RWPE2 (cell line): ENCODE results near the gene IL19.

ENCODE experiments used
- ATAC-seq: fragments of 200-7000 bp; cut with Tn5 transposase; 3 replicates; pipeline ENCODE4 v1.9.1; 2021; ENCODE audit warnings: low read depth
- DNase-seq: peaks from one replicate; pipeline ENCODE4 v3.0.0-alpha.2; 2020; ENCODE audit warnings: low spot score
- H3K27ac ChIP-seq: fragments of 450-650 bp; 2 replicates; pipeline ENCODE4 v1.5.1; 2017; ENCODE audit warnings: mild to moderate bottlenecking; ENCODE audit not compliant: poor library complexity, severe bottlenecking
- H3K27me3 ChIP-seq: fragments of 250-450 bp; sonication (Bioruptor Pico); 2 replicates; pipeline ENCODE4 v1.5.1; 2021; ENCODE audit warnings: mild to moderate bottlenecking, moderate library complexity; ENCODE audit not compliant: insufficient read depth, poor library complexity, severe bottlenecking
- H3K36me3 ChIP-seq: fragments of 250-450 bp; sonication (Bioruptor Pico); 2 replicates; pipeline ENCODE4 v1.5.1; 2020; ENCODE audit warnings: low read depth, mild to moderate bottlenecking, moderate library complexity
- H3K4me1 ChIP-seq: fragments of 250-450 bp; sonication (Bioruptor Pico); 2 replicates; pipeline ENCODE4 v1.5.1; 2021; ENCODE audit warnings: mild to moderate bottlenecking, moderate library complexity; ENCODE audit not compliant: insufficient read depth, poor library complexity, severe bottlenecking
- H3K4me3 ChIP-seq: fragments of 250-450 bp; sonication (Bioruptor Pico); 2 replicates; pipeline ENCODE4 v1.5.1; 2021; ENCODE audit warnings: mild to moderate bottlenecking, moderate library complexity; ENCODE audit not compliant: severe bottlenecking
- H3K9me3 ChIP-seq: fragments of 250-450 bp; sonication (Bioruptor Pico); 2 replicates; pipeline ENCODE4 v1.5.1; 2021; ENCODE audit warnings: mild to moderate bottlenecking, moderate library complexity; ENCODE audit not compliant: severe bottlenecking
- TF ChIP-seq, protein P1 (sequence below): fragments of 450-650 bp; IDR thresholded peaks from one replicate; pipeline ENCODE4 v1.5.1; 2017; ENCODE audit warnings: mild to moderate bottlenecking, moderate library complexity; ENCODE audit not compliant: poor library complexity, severe bottlenecking

The IL19 gene

DNA sequence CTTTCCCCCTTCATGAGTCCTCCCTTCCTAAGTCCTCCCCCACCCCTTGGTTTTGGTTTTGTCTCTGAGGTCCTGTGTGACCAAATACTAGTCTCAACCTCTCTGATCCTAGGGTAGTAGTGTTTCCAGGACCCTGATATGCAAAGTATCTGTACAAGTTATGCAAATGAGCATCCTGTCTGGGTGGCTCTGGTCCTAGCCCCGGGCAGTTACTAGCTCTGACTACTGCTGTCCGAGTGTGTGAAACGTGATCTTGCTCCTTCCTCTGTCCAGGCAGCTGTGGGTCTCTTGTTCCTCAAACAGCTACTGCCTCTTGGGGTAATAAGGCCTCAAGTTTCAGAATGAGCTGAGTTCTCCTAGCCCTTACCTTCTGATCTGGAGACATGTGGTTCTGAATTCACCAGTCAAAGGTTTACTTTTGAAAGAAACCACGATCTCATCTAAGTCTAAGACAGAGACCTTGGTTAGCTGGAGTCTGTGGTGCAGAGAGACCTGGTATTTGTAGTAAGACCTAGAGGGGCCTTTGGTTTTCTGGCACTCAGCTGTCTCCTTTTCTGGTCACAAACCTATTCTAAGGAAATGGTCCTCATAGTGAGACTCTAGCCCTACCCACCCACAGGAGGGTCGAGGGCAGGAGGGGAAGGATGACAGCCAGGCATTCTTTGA lies 31.0 kb upstream of the IL19 start:
- Histone ChIP-seq H3K27me3 (no peaks in the 10 kb centered on the region), H3K27ac (no peak overlapping the region), H3K4me3 (no peak overlapping the region), H3K9me3 (no peaks in the 10 kb centered on the region), H3K4me1 (peaks cover 3% of the 10 kb centered on the region), H3K36me3 (peaks cover 9% of the 10 kb centered on the region; the same call in 1 of the 2 replicates)
- TF ChIP-seq, protein P1, sequence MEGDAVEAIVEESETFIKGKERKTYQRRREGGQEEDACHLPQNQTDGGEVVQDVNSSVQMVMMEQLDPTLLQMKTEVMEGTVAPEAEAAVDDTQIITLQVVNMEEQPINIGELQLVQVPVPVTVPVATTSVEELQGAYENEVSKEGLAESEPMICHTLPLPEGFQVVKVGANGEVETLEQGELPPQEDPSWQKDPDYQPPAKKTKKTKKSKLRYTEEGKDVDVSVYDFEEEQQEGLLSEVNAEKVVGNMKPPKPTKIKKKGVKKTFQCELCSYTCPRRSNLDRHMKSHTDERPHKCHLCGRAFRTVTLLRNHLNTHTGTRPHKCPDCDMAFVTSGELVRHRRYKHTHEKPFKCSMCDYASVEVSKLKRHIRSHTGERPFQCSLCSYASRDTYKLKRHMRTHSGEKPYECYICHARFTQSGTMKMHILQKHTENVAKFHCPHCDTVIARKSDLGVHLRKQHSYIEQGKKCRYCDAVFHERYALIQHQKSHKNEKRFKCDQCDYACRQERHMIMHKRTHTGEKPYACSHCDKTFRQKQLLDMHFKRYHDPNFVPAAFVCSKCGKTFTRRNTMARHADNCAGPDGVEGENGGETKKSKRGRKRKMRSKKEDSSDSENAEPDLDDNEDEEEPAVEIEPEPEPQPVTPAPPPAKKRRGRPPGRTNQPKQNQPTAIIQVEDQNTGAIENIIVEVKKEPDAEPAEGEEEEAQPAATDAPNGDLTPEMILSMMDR, result no peak
- ATAC-seq (peak; percentile 52), DNase-seq (no peak)

DNA sequence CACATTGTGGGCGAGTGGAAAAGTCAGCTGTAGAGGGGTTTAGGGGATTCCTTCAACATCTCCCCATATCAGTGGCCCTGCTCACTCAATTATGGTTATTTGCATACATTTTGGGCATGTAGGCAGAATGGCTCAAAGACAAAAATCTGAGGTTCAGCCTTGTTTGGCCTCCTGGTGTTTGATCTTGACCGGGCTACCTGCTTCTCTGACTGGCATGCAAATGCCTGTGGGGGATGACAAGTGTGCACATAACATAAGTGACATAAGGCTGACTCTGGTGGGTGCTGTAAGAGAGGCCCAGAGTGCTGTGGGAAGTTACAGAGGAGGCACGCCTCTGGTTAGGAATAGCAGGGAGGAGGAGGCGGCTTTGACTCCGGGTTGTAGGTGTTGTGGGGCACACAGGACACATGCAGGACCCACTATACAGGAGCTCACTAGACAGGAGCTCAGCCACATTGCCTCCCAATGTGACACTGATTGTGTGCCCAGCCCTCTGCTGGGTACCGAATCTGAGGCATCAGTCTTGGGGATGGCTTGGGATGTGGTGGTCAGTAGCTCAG lies 29.4 kb upstream of the IL19 start:
- Histone ChIP-seq H3K27ac (no peak overlapping the region), H3K4me1 (peaks cover 3% of the 10 kb centered on the region), H3K36me3 (no peaks in the 10 kb centered on the region), H3K4me3 (no peak overlapping the region), H3K9me3 (no peaks in the 10 kb centered on the region), H3K27me3 (no peaks in the 10 kb centered on the region)
- DNase-seq, result no peak
- ATAC-seq, result no peak
- TF ChIP-seq, protein P1, result no peak

DNA sequence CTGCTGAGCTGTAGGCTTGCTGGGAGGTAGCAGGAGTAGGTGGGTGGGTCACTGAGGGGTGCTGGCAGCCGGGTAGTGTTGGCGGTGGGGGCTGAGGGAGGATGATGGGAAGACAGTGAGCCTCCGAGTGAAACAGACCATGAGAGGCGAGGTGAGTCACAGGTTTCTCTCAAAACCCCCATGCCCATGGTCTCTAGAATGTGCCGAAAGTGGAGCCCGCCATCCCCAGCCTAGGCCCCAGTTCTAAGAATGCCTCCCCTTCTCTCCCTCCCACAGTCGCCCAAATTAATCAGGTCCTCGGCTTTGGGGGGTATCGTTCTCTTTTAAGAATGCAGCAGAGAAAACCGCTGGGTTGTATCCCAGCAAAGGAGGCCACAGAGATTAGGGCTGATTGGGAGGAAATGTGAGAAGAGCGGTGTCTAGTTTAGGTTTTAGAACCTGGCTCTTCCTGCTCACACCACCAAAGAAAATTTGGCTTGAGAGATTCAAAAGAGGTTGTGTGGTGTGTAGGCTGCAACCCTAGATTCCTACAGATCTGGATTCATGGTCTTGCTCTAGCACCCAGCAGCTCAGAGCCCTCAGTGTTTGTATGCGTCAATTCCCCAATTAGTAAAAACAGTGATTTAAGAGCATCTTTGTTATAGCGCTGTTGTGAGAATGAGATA lies 27.7 kb upstream of the IL19 start:
- peaks cover 3% of the 10 kb centered on the region for H3K4me1 ChIP-seq
- no peak overlapping the region for H3K4me3 ChIP-seq
- TF ChIP-seq, protein P1, result no peak

DNA sequence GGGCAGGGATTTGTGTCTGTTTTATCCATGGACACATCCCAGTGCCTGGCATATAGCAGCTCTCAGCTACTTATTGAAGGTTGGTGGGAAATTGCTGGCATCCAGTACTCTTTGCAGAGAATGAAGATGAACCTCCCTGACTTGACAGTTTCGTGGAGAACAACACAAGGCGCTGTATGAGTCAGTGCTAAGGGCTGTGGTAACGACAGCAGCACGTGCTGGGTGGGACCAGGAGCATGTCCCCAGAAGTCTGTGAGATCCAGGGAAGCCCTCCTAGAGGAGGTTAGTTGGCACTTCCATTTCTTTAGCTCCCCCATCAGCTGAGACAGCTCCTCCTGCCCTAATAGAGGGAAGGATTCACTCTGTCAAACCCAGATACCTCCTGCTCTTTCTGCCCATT lies 25.9 kb upstream of the IL19 start:
- DNase-seq (no peak), ATAC-seq (no peak; the same call in 2 of the 3 replicates)
- Histone ChIP-seq H3K9me3 (no peaks in the 10 kb centered on the region), H3K27ac (no peak overlapping the region), H3K27me3 (no peaks in the 10 kb centered on the region), H3K4me1 (peaks cover under 1% of the 10 kb centered on the region), H3K4me3 (no peak overlapping the region), H3K36me3 (no peaks in the 10 kb centered on the region)
- TF ChIP-seq, protein P1, result no peak

More for the DNA sequence above, 27.7 kb upstream of the IL19 start:
- ATAC-seq, result no peak
- Histone ChIP-seq H3K9me3 (no peaks in the 10 kb centered on the region), H3K27me3 (no peaks in the 10 kb centered on the region), H3K36me3 (no peaks in the 10 kb centered on the region), H3K27ac (no peak overlapping the region)
- DNase-seq, result no peak
